NCI-H345 (cell line): ENCODE data around the gene PXDC1.
A peak's percentile ranks its signal among the peaks of the same experiment; 100 is the strongest.
"Not testable (repeated sequence)": the region's sequence is repeated elsewhere in the genome, so short reads cannot be mapped to it uniquely, and the experiment has no call there.

Experiments used
- DNase-seq: peaks from one replicate; lab custom pipeline; 2025; lab: John Stamatoyannopoulos, UW

PXDC1 gene

GRCh38 chr6:3762359-3762758 is 10.8 kb upstream of the PXDC1 start:
- DNase-seq = no peak

GRCh38 chr6:3761989-3762270 is 10.4 kb upstream of the PXDC1 start:
- DNase-seq = no peak

GRCh38 chr6:3759646-3760232 is 8.2 kb upstream of the PXDC1 start:
- DNase-seq = no peak

- DNase-seq = no peak
Measured at GRCh38 chr6:3758842-3759144, 7.3 kb upstream of the PXDC1 start.

- not testable (repeated sequence) for DNase-seq
Measured at GRCh38 chr6:3757998-3758841, 6.7 kb upstream of the PXDC1 start.

GRCh38 chr6:3757241-3757641 is 5.7 kb upstream of the PXDC1 start:
- no peak for DNase-seq

GRCh38 chr6:3756546-3756945 is 5.0 kb upstream of the PXDC1 start:
- no peak for DNase-seq

- peak; percentile 55 for DNase-seq
Measured at GRCh38 chr6:3755637-3756545, 4.4 kb upstream of the PXDC1 start.

GRCh38 chr6:3754776-3755175 is 3.3 kb upstream of the PXDC1 start:
- DNase-seq = no peak

GRCh38 chr6:3754032-3754725 is 2.7 kb upstream of the PXDC1 start:
- not testable (repeated sequence) for DNase-seq

- DNase-seq = no peak
Measured at GRCh38 chr6:3753228-3753835, 1.8 kb upstream of the PXDC1 start.

- no peak for DNase-seq
Measured at GRCh38 chr6:3752531-3753227, 1.2 kb upstream of the PXDC1 start.

GRCh38 chr6:3751730-3752530 is 417 bp upstream of the PXDC1 start:
- peak; percentile 23 for DNase-seq

GRCh38 chr6:3750317-3751076 is 1.0 kb downstream of the PXDC1 start:
- peak; percentile 28 for DNase-seq

- DNase-seq = no peak
Measured at GRCh38 chr6:3749977-3750316, 1.6 kb downstream of the PXDC1 start.

- no peak for DNase-seq
Measured at GRCh38 chr6:3749067-3749841, 2.3 kb downstream of the PXDC1 start.

GRCh38 chr6:3748208-3749066 is 3.1 kb downstream of the PXDC1 start:
- DNase-seq = no peak

- DNase-seq = no peak
Measured at GRCh38 chr6:3747100-3747737, 4.3 kb downstream of the PXDC1 start.
